ENCODE data around the gene KCNE2.

DNA sequence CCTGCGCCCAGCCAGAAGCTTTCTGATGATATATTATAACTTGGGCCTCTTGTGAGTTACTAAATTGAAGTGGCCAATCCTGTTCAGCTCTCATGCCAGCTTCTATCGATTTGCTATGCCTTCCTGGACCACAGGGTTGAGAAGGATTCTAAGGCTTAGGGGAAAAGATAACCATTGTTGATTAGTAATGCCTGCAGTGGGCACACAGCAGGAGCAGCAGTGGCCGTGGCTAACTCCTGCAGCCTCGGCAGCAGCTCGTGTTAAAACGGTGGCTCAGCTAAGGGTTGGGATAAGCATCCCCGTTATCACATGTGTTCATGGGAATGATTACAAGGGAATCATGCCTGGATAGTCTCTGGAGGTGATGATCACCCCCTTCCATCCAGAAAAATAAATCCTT, 20.5 kb upstream of the KCNE2 start:
- TF ChIP-seq, protein P1, sequence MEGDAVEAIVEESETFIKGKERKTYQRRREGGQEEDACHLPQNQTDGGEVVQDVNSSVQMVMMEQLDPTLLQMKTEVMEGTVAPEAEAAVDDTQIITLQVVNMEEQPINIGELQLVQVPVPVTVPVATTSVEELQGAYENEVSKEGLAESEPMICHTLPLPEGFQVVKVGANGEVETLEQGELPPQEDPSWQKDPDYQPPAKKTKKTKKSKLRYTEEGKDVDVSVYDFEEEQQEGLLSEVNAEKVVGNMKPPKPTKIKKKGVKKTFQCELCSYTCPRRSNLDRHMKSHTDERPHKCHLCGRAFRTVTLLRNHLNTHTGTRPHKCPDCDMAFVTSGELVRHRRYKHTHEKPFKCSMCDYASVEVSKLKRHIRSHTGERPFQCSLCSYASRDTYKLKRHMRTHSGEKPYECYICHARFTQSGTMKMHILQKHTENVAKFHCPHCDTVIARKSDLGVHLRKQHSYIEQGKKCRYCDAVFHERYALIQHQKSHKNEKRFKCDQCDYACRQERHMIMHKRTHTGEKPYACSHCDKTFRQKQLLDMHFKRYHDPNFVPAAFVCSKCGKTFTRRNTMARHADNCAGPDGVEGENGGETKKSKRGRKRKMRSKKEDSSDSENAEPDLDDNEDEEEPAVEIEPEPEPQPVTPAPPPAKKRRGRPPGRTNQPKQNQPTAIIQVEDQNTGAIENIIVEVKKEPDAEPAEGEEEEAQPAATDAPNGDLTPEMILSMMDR (IDR thresholded peaks at IDR 0.05): no peak
- TF ChIP-seq POLR2A (IDR thresholded peaks at IDR 0.05): no peak

All from lower leg skin (tissue), 3 donors.